Germinal center (tissue), 1 donor: ENCODE measurements around the gene C16orf87.
"Not testable (repeated sequence)": the region's sequence is repeated elsewhere in the genome, so short reads cannot be mapped to it uniquely, and the experiment has no call there.

Experiments used
- DNase-seq: peaks from one replicate; pipeline ENCODE4 v3.0.0; 2012; ENCODE audit warnings: mixed read lengths, low spot score

Gene C16orf87, protein sequence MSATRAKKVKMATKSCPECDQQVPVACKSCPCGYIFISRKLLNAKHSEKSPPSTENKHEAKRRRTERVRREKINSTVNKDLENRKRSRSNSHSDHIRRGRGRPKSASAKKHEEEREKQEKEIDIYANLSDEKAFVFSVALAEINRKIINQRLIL

DNA sequence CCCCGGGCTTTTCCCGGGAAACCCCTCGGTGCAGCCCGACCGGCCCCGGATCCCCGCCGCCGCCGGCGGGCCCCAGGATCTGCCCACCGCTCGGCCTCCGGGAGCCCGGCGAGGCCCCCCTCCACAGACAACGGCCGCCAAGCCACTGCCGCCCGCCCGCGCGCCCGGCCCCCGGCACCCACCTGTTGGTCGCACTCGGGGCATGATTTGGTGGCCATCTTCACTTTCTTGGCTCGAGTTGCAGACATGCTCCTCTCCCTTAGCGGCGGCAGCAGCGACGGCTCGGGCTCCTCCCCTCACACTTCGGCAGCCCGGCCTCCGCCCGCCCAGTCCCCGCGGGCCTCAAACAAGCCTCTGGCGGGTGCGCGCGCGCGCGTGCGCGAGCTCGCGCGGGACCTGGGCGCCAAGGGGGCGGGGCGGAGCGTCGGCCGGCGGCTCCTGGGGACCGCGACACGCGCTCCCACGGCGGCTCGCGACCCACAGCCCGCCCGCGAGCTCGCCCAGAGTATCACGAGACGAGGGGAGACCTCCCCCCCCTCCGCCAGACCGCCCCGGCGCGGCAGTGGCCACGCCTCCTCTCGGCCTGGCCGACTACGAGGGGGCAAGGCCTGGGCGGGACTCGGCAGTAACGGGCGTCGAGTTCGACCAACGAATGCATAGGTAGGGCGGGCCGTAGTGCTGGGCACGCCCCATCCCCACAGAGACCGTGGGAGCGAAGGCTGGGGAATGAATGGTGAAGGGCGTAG is at the start of gene C16orf87:
Gene C16orf87 (minus strand): TSS at position 279 of the 746 bp plus-strand sequence. CDS start 31 bp downstream, at position 248.
- DNase-seq = peak; percentile 96

DNA sequence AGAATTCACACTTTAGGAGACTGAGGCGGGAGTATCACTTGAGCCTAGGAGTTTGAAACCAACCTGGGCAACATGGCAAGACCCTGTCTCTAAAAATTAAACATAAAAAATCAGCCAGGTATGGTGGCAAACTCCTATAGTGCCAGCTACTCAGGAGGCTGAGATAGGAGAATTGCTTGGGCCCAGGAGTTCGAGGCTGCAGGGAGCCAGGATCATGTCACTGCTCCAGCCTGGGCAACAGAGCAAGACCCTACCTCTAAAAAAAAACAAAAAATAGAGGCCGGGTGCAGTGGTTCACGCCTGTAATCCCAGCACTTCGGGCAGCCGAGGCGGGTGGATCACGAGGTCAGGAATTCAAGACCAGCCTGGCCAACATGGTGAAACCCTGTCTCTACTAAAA is 44.3 kb upstream of the C16orf87 start:
- no peak for DNase-seq

DNA sequence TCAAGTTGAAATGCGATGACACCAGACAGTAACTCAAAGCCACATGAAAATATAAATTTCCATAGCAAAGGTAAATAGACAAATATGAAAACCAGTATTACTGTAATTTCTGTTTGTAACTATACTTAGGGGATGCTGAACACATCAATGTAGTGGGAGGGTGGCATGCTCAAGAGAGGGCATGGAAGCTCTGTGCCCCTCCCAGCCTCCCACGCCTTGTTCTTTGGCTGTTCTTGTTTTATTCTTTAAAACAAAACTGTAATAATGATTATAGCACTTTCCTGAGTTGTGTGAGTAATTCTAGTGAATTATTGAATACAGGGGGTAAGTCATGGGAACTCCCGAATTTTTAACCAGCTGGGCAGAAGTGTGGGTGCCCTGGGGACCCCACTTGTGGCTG is 42.2 kb upstream of the C16orf87 start:
- no peak for DNase-seq

DNA sequence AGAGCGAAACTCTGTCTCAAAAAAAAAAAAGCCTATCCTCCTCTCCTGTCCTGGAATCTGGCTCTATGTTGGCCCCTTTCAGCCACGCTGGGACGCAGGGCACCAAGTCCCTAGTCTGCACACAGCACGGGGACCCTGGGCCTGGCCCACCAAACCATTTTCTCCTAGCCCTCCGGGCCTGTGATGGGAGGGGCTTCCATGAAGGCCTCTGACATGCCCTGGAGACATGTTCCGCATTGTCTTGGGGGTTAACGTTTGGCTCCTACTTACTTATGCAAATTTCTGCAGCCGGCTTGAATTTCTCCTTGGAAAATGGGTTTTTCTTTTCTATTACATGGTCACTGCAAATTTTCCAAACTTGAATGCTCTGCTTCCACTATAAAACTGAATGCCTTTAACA is 40.6 kb upstream of the C16orf87 start:
- DNase-seq = no peak

DNA sequence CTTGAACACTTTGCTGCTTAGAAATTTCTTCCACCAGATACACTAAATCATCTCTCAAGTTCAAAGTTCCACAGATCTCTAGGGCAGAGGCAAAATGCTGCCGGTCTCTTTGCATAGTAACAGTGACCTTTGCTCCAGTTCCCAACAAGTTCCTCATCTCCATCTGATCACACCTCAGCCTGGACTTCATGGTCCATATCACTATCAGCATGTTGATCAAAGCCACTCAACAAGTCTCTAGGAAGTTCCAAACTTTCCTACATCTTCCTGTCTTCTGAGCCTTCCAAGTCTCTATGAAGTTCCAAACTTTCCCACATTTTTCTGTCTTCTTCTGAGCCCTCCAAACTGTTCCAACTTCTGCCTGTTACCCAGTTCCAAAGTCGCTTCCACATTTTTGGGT is 37.9 kb upstream of the C16orf87 start:
- not testable (repeated sequence) for DNase-seq

DNA sequence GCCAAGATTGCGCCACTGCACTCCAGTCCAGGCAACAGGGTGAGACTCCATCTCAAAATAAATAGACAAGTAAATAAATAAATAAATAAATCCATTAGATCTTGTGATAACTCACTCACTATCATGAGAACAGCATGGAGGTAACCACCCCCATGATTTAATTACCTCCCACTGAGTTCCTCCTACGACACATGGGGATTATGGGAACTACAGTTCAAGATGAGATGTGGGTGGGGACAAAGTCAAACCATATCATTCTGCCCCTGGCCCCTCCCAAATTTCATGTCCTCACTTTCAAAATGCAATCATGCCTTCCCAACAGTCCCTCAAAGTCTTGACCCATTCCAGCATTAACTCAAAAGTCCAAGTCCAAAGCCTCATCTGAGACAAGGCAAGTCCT is 36.5 kb upstream of the C16orf87 start:
- not testable (repeated sequence) for DNase-seq

DNA sequence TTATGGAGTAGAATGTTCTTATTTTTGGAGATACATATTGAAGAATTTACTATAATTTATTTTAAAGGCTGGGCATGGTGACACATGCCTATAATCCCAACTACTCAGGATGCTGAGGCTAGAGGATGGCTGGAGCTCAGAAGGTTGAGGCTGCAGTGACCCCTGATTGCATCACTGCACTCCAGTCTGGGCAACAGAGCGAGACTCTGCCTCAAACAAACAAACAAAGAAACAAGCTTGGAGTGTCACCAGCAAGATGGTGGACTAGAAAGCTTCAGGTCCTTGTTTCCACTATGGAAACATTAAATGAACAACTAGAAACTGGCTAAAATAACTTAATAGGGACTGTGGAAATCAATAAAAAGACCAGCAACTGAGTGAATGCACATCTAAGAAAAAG is 35.3 kb upstream of the C16orf87 start:
- DNase-seq = no peak

DNA sequence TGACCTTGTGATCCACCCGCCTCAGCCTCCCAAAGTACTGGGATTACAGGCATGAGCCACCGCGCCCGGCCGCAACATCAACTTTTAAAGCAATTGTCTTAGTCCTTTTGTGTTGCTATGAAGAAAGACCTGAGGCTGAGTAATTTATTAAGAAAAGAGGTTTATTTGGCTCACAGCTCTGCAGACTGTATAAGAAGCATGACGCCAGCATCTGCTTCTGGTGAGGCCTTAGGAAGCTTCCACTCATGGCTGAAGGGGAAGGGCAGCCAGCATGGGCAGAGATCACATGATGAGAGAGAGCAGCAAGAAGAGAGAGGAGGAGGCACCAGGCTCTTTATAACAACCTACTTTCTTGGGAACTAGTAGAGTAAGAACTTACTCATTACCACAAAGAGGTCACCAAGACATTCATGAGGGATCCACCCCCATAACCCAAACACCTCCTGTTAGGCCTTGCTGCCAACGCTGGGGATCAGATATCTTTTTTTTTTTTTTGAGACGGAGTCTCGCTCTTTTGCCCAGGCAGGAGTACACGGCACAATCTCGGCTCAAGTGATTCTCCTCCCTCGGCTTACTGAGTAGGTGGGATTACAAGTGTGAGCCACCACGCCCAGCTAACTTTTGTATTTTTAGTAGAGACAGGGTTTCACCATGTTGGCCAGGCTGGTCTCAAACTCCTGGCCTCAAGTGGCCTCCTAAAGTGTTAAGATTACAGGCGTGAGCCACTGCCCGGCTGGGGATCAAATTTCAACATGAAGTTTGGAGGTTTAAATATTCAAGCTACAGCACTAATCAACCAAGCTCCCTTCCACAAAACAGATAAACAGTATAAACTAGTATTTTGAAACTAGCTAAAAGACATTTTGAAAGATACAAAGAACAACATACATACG is 31.8 kb upstream of the C16orf87 start:
- DNase-seq = no peak

DNA sequence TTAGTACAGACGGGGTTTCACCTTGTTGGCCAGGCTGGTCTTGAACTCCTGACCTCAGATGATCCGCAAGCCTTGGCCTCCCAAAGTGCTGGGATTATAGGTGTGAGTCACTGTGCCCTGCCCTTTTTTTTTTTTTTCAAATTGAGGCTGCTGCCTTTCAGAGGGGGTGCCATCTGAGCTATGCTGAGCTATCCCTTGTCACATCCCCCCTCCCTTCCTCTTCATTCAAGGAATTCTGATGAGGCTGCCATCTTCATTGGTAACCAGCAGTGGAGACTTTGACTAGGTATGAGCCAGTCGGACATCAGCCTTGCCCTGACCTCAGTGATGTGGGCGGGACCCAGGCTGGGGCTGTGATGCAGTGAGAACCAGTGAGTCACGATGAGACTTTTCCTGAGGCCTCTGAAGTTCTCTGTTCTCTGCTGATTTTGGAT is 28.8 kb upstream of the C16orf87 start:
- no peak for DNase-seq

DNA sequence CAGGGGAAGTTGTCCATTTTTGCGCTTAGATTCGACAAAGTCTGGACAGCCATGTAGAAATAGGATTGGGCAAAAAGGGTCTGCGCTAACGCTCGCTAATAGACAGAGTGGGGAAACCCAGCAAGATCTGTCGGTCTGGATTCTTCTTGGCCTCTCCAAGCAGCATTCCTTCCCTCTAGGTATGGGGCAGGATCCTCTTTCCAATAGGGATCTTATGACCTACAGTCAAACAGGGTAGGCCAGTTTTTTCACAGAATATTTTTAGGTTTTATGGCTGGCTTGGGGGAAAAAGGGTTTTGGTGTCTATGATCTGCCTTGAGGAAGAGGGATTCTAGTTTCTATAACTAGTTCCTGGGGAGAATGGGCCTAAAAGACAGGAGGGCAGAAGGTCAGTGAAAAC is 27.2 kb upstream of the C16orf87 start:
- no peak for DNase-seq

DNA sequence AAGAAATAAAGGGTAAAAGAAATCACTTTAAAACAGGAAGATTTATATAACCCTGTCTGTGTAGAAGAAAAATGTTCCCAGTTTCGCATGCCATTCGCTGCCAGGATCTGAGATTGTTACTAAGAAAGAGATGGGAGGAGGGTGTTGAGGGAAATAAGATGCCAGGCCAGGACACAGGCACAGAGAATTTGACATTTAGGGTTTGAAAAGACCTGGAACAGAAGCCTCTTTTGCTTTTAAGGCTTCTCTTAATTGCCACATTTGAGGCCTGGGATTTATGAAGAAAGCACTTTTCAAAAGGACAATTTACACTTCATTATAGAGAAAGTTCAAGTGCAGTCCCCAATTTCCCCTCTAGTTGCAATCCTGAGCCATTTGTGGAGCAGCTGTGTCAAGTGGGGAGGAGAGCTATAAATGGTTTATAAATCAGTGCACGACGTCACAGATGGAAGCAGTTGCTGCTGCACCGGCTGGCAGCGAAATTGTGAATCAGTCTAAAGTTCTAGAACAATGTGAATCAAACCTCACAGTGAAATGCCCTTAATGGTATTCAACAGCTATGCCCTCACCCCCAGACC is 26.5 kb upstream of the C16orf87 start:
- DNase-seq = no peak

DNA sequence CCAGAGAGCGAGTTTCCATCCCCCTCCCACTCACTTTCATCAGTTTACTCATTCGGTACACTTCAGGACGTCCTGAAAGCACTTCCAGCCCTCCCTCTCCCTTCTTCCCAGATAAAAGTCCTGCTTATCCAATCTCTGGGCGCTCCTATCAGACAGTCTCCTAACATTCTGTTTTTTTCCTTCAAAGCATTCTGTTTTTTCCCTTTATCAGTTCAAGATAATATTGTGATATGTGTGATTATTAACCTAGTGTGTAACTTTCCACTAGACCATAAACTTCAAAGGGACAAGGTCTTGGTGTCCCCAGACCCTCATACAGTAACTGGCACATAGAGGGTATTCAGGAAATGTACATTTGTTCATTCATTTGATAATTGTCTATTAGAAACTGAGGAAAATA is 24.4 kb upstream of the C16orf87 start:
- no peak for DNase-seq

DNA sequence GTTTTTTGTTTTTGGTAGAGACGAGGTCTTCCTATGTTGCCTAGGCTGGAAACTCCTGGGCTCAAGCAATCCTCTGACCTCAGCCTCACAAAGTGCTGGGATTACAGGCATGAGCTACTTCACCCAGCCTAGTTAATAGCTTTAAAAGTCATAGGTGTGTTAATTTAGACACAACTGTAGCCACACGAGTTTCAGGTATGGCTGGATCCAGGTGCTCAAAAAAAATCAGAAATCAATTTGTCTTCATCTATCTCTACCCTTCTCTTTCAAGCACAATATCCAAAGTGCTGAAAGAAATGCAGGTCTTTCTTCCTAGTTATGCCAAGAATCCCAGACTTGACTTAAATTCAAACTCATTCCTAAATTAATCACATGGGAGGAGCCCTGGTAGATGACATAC is 23.9 kb upstream of the C16orf87 start:
- no peak for DNase-seq

DNA sequence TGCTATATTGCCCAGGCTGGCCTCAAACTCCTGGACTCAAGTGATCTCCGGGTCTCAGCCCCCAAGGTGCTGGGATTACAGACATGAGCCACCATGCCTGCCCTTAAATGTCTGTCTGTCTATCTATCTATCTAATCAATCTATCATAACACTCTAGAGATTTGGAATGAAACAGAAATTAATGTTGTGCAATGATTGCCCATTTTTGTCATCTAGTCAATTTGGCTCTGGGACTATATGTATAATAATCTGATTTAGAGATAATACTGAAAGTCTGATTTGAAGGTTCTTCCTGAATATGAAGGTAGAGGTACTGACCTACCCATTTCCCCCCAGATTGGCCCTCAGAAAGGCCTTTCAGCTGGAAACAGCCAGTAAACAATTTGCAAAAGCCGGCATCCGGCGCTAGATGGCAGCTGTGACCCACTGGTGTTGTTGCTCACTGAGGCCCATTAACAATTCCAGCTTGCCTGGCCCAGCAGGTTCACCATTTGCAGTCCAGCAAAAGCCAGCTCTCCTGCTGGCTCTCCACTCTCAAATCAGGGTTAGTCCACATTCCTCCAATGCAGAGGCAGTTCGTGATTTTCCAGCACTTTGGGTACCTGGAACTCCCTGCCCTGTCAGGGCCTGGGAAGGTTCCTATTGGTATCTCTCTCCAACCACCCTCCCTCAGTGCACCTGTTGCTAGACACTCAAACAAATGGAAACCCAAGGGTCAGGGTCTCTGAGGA is 22.9 kb upstream of the C16orf87 start:
- DNase-seq = peak; percentile 73

DNA sequence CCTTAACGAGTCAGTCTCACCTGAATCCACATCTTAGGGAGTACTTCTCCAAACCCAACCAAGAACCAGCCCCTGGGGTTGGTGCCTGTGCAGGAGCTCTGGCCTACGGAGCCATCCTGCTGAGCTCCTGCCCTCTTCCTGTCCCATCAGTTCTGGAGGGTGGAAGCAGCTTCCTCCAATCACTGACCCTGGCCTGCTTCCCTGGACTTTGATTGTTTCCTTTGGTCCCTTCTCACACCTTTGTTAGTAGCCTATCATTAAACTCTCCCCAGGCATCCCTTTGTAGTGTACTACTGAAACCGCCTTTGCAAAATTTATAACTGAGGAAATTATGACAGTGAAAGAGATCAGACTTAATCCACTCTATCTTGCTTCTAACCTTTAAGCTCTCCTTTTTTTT is 21.1 kb upstream of the C16orf87 start:
- DNase-seq = no peak

DNA sequence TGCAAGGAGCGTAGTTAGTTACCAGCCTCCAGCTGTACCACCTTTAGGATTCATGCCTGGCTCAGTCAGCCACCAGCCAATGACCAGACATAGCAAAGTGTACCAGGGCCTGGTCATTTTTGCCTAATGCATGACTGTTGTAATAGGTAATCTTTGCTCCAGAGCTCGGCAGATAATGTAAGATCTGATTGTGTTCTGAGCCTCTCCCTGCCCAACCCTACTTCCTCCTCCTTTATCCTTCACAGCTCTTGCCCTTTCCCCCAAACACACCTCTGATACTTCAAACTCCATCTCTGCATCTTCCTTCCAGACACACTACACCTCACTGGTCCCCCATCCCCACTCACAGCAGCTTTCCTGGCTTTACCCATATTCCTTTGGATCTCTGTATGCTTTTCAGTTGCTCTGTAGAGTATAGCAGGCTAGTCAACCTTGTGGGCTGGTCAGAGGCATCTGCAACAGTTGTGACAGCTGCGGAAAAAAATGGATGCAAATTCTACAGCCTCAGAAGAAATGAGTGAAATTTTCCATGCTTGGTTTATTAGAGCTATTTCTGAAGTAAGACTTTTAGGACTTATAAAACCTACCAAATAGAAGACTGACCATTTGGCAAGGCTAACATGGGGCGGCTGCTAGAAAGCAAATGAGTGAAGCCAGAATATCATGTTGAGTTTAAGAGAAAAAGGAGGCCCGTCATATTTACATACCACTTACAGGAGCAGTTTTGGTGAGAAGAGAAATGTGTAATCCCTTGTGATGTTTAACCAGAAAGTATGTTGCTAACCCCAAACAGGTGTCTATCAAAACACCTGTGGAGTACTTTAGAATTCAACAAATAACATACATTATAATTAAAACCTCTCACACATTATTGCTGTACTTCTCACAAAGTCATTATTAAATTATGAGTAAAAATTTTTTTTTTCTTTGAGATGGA is 19.9 kb upstream of the C16orf87 start:
- peak; percentile 36 for DNase-seq

DNA sequence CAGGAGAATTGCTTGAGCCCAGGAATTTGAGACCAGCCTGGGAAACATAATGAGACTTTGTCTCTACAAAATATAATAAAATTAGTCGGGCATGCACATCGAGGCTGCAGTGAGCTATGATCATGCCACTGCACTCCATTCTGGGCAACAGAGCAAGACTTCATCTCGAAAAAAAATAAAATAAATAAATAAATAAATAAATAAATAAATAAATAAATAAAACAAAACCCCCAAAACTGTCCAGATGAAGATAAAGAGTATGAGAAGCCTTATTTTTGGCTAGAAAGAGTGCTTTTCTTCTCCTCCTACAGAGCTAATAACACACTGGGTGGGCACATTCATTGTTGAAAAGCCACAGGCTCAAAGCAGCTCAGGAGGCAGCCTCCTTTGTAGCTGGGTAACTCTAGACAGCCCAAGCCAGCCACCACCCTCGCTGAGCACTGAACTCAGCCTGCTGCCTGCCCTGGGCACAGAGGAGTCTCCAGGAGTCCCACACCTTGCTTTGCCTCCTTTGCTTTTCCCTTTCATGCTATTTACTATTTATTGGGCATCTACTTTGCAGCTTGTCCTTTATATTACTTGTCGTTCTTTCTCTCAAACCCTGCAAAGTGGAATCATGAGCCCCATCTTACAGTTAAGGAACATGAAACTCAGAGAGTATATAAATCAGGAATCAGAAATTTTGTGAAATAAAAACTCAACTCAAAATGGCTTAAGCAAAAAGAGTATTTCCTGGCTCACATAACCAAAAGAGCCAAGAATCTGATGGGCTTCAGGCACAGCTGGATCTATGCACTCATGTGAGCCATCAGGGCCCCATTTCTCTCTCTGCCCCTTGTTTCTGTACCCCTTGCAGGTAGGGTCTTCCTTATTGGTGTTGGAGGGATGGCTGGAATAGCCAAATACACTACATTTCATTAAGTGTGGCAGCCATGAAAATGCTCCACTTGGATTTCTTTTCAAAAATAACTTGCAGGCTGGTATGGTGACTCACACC is 18.1 kb upstream of the C16orf87 start:
- no peak for DNase-seq

DNA sequence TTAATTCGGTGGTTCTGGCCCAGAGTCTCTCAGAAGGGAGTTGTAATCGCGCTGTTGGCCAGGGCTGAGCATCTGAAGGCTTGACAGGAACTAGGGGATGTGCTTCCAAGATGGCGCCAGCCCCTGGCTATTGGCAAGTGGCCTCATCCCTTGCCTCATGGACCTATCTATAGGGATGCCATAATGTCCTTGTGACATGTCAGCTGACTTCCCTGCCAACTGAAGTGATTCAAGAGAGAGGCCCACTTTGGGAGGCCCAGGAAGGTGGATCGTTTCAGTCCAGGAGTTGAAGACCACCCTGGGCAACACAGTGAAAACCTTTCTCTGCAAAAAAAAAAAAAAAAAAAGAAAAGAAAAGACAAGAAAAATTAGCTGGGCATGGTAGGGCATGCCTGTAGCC is 15.0 kb upstream of the C16orf87 start:
- no peak for DNase-seq

DNA sequence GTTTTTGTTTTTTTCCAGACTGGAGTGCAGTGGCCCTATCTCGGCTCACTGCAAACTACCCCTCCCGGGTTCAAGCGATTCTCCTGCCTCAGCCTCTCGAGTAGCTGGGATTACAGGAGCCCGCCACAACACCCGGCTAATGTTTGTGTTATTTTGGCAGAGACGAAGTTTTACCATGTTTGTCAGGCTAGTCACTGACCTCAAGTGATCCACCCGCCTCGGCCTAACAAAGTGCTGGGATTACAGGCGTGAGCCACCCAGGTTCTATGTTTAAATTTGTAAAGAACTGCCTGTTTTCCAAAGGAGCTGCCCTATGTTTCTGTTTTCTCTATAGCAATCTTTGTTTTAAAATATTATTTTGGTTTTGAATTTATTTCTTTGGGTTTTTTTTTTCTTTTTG is 13.8 kb upstream of the C16orf87 start:
- no peak for DNase-seq
